ENCODE results near the gene SLC38A3. TPM values are rescaled to one million over a fixed set of nuclear protein-coding genes. Genes with fewer than 3 reads are reported as not detected.
"Not testable (repeated sequence)": the region's sequence is repeated elsewhere in the genome, so short reads cannot be mapped to it uniquely, and the experiment has no call there.

SLC38A3 gene
- total and polyA plus RNA-seq, 2 experiments from 2014 or later: 0.28 to 1.3 TPM

DNA sequence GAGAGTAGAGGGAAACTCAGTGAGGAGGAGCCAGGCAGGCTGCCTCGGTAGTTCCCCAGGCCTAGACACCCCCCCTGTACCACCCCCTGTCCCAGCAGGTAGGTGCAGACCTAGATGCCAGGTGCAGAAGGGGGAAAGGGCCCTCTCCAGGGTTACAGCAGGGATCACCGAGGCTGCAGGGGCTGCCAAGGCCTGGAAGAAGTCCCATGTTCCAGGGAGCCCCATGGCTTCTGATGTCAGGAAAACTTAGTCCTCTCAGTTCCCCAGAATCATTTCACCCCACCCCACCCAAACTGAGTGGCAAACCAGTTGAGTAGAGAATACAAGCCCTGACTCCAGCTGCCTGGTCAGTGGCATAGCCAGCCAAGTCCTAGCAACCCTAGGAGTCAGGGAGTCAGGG, 56.4 kb downstream of the SLC38A3 start:
- no peak overlapping the region; the same call in 1 of the 2 replicates for H3K27ac Mint-ChIP-seq
- H3K4me2 ChIP-seq: peak overlapping the region; percentile 83; the same call in 1 of the 2 replicates

DNA sequence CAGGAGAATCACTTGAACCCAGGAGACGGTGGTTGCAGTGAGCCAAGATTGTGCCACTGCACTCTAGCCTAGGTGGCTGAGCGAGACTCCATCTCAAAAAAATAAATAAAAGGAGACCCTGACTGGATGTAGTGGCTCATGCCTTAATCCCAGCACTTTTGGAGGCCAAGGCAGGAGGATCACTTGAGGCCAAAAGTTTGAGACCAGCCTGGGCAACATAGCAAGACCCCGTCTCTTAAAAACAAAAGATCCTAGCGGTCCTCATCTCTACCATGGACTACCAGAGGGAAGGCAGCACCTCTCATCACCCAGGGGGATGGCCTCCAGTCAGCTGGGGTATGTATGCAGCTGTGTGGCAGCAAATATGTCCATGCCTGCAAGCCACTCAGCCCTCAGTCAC, 57.1 kb downstream of the SLC38A3 start:
- H3K9me2 ChIP-seq (ENCODE audit: insufficient read depth); H3K4me3 Mint-ChIP-seq; H3K79me2 ChIP-seq (replicated peaks; ENCODE audit: insufficient read depth); H3K27me3 ChIP-seq (ENCODE audit: insufficient read depth); H2AFZ ChIP-seq; ATAC-seq; H3K36me3 ChIP-seq (ENCODE audit: insufficient read depth); H3K27ac Mint-ChIP-seq; DNase-seq (ENCODE audit: low spot score); H3K4me2 ChIP-seq; H3K9me3 Mint-ChIP-seq; H4K20me1 ChIP-seq (replicated peaks; ENCODE audit: insufficient read depth); H3K27ac ChIP-seq (ENCODE audit: low read depth); H3K4me3 ChIP-seq: not testable (repeated sequence)
- Mint-ChIP-seq H3K4me1 (peaks cover 52% of the 10 kb centered on the region), H3K36me3 (ENCODE audit: low read depth) (peaks cover 25% of the 10 kb centered on the region), H3K27me3 (ENCODE audit: insufficient read depth, low read depth, poor library complexity) (peaks cover 27% of the 10 kb centered on the region)
- H3F3A ChIP-seq (replicated peaks; ENCODE audit: low read depth): peaks cover 31% of the 10 kb centered on the region
- peaks cover 41% of the 10 kb centered on the region for H3K4me1 ChIP-seq (ENCODE audit: insufficient read depth)

More for the DNA sequence above, 56.4 kb downstream of the SLC38A3 start:
- peaks cover 27% of the 10 kb centered on the region for H3K27me3 Mint-ChIP-seq (ENCODE audit: insufficient read depth, low read depth, poor library complexity)
- no peak for ATAC-seq
- no peak overlapping the region for H2AFZ ChIP-seq
- H3K36me3 Mint-ChIP-seq (ENCODE audit: low read depth): peaks cover 32% of the 10 kb centered on the region
- H3K9me2 ChIP-seq (ENCODE audit: insufficient read depth): no peaks in the 10 kb centered on the region
- no peak overlapping the region for H3K27ac ChIP-seq (ENCODE audit: low read depth)
- peaks cover 33% of the 10 kb centered on the region for H3F3A ChIP-seq (replicated peaks; ENCODE audit: low read depth)
- peaks cover 10% of the 10 kb centered on the region for H3K36me3 ChIP-seq (ENCODE audit: insufficient read depth)
- H3K4me3 ChIP-seq: no peak overlapping the region
- H3K79me2 ChIP-seq (replicated peaks; ENCODE audit: insufficient read depth): no peaks in the 10 kb centered on the region
- DNase-seq (ENCODE audit: low spot score): no peak
- no peaks in the 10 kb centered on the region; the same call in 1 of the 2 replicates for H4K20me1 ChIP-seq (replicated peaks; ENCODE audit: insufficient read depth)
- no peaks in the 10 kb centered on the region for H3K27me3 ChIP-seq (ENCODE audit: insufficient read depth)
- H3K9me3 Mint-ChIP-seq: no peaks in the 10 kb centered on the region
- H3K4me1 Mint-ChIP-seq: peaks cover 46% of the 10 kb centered on the region
- peak overlapping the region; percentile 48 for H3K4me3 Mint-ChIP-seq
- peaks cover 34% of the 10 kb centered on the region for H3K4me1 ChIP-seq (ENCODE audit: insufficient read depth)
- no peak for TF ChIP-seq ZNF331 (CRISPR knock-in tag; IDR thresholded peaks at IDR 0.05; ENCODE audit: low read depth)
- no peak for TF ChIP-seq EZH2 (IDR thresholded peaks at IDR 0.05; ENCODE audit: low read depth, unreplicated experiment)
- TF ChIP-seq EZH2phosphoT487 (IDR thresholded peaks at IDR 0.05; ENCODE audit: unreplicated experiment): no peak
- no peak for TF ChIP-seq ZNF114 (CRISPR knock-in tag; IDR thresholded peaks at IDR 0.05)
- TF ChIP-seq JUNB (IDR thresholded peaks at IDR 0.05; ENCODE audit: unreplicated experiment): no peak
- TF ChIP-seq, protein P1, sequence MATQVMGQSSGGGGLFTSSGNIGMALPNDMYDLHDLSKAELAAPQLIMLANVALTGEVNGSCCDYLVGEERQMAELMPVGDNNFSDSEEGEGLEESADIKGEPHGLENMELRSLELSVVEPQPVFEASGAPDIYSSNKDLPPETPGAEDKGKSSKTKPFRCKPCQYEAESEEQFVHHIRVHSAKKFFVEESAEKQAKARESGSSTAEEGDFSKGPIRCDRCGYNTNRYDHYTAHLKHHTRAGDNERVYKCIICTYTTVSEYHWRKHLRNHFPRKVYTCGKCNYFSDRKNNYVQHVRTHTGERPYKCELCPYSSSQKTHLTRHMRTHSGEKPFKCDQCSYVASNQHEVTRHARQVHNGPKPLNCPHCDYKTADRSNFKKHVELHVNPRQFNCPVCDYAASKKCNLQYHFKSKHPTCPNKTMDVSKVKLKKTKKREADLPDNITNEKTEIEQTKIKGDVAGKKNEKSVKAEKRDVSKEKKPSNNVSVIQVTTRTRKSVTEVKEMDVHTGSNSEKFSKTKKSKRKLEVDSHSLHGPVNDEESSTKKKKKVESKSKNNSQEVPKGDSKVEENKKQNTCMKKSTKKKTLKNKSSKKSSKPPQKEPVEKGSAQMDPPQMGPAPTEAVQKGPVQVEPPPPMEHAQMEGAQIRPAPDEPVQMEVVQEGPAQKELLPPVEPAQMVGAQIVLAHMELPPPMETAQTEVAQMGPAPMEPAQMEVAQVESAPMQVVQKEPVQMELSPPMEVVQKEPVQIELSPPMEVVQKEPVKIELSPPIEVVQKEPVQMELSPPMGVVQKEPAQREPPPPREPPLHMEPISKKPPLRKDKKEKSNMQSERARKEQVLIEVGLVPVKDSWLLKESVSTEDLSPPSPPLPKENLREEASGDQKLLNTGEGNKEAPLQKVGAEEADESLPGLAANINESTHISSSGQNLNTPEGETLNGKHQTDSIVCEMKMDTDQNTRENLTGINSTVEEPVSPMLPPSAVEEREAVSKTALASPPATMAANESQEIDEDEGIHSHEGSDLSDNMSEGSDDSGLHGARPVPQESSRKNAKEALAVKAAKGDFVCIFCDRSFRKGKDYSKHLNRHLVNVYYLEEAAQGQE (IDR thresholded peaks at IDR 0.05; ENCODE audit: unreplicated experiment): no peak
- TF ChIP-seq POLR2AphosphoS5 (IDR thresholded peaks at IDR 0.05; ENCODE audit: low read depth): no peak
- TF ChIP-seq NANOG (IDR thresholded peaks at IDR 0.05; ENCODE audit: borderline replicate concordance): no peak
- TF ChIP-seq, protein P2, sequence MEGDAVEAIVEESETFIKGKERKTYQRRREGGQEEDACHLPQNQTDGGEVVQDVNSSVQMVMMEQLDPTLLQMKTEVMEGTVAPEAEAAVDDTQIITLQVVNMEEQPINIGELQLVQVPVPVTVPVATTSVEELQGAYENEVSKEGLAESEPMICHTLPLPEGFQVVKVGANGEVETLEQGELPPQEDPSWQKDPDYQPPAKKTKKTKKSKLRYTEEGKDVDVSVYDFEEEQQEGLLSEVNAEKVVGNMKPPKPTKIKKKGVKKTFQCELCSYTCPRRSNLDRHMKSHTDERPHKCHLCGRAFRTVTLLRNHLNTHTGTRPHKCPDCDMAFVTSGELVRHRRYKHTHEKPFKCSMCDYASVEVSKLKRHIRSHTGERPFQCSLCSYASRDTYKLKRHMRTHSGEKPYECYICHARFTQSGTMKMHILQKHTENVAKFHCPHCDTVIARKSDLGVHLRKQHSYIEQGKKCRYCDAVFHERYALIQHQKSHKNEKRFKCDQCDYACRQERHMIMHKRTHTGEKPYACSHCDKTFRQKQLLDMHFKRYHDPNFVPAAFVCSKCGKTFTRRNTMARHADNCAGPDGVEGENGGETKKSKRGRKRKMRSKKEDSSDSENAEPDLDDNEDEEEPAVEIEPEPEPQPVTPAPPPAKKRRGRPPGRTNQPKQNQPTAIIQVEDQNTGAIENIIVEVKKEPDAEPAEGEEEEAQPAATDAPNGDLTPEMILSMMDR (conservative IDR thresholded peaks at IDR 0.05; ENCODE audit: low read depth in 2 of 2): no peak
- no peak for TF ChIP-seq STAT1 (IDR thresholded peaks at IDR 0.05; ENCODE audit: unreplicated experiment)
- no peak for TF ChIP-seq CREB1 (CRISPR knock-in tag; IDR thresholded peaks at IDR 0.05; ENCODE audit: low read depth)
- TF ChIP-seq, protein P3, sequence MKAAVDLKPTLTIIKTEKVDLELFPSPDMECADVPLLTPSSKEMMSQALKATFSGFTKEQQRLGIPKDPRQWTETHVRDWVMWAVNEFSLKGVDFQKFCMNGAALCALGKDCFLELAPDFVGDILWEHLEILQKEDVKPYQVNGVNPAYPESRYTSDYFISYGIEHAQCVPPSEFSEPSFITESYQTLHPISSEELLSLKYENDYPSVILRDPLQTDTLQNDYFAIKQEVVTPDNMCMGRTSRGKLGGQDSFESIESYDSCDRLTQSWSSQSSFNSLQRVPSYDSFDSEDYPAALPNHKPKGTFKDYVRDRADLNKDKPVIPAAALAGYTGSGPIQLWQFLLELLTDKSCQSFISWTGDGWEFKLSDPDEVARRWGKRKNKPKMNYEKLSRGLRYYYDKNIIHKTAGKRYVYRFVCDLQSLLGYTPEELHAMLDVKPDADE (IDR thresholded peaks at IDR 0.05): no peak

Measured in GM23338 (cell line).